HepG2 (cell line): ENCODE results near the gene TARS3. TPM values are rescaled to one million over a fixed set of nuclear protein-coding genes. Genes with fewer than 3 reads are reported as not detected.

Experiments
- ATAC-seq: fragments of 200-7000 bp; cut with Tn5 transposase; 3 replicates; pipeline ENCODE4 v1.9.1; 2020; ENCODE audit warnings: mild to moderate bottlenecking, moderate library complexity
- BruUV-seq: library from RNA; stranded (reverse); fragments of 400-500 nt; replicated peaks from 2 replicates; lab custom pipeline; 2021; lab: Mats Ljungman, UMichigan
- CTCF ChIA-PET: fragments of 300-600 bp; formaldehyde crosslinking; extraction: SDS; loops from one replicate; lab custom pipeline; 2021; ENCODE audit warnings: low total read pairs, inconsistent platforms, low intra/inter-chr PET ratio; lab: Yijun Ruan, JAX
- POLR2A ChIA-PET: fragments of 350-600 bp; sonication (Branson Sonifier 250); formaldehyde crosslinking; loops from one replicate; lab custom pipeline; 2020; ENCODE audit warnings: antibody characterized with exemption, inconsistent platforms; lab: Yijun Ruan, JAX
- DNase-seq: peaks from one replicate; pipeline ENCODE4 v3.0.0-alpha.2; 2015; ENCODE audit warnings: low spot score
- FAIRE-seq: peaks from 3 replicates; lab custom pipeline; 2011; peaks lifted over from hg19 to GRCh38; lab: Jason Lieb, UNC
- H2AFZ ChIP-seq: one replicate; pipeline ENCODE4 v1.6.1; 2011; ENCODE audit warnings: low read length, inconsistent platforms
- H3K27ac ChIP-seq: fragments of 300-600 bp; 3 replicates; pipeline ENCODE4 v1.8.0; 2011; ENCODE audit warnings: mixed run types, mild to moderate bottlenecking, mixed read lengths, low read length, inconsistent platforms; ENCODE audit not compliant: insufficient read depth; ENCODE audit errors: extremely low read length
- H3K27me3 ChIP-seq, 2 experiments: fragments of 200-600 bp in 1 of 2; 2 replicates in 1 of 2; 3 replicates in 1 of 2; pipeline versions ENCODE4 v1.6.0 to v1.8.0; 2011; ENCODE audit warnings: low read length in 2 of 2, mild to moderate bottlenecking in 2 of 2, moderate library complexity in 2 of 2, inconsistent platforms in 1 of 2; ENCODE audit not compliant: insufficient read depth in 2 of 2, control insufficient read depth in 1 of 2
- H3K36me3 ChIP-seq, 2 experiments: fragments of 200-600 bp in 1 of 2; replicated peaks in 1 of 2; 2 replicates in 1 of 2; 3 replicates in 1 of 2; pipeline versions ENCODE4 v1.5.1 to v1.8.0; 2011; ENCODE audit warnings: low read length in 2 of 2, inconsistent platforms in 1 of 2; ENCODE audit not compliant: insufficient read depth in 2 of 2, control insufficient read depth in 1 of 2
- H3K4me1 ChIP-seq: 2 replicates; pipeline ENCODE4 v1.5.1; 2012; ENCODE audit warnings: low read length, inconsistent platforms; ENCODE audit not compliant: insufficient read depth
- H3K4me2 ChIP-seq: 2 replicates; pipeline ENCODE4 v1.6.0; 2011; ENCODE audit warnings: low read depth, low read length, inconsistent platforms
- H3K4me3 ChIP-seq, 3 experiments: fragments of 200-600 bp in 1 of 3; sonication (generic), shearing (Covaris generic) in 1 of 3; replicated peaks in 1 of 3; 2 replicates each; pipeline ENCODE4 v1.5.1; 2011 to 2016; ENCODE audit warnings: low read length in 3 of 3, inconsistent platforms in 2 of 3, low read depth in 2 of 3, mild to moderate bottlenecking in 2 of 3, control low read depth in 1 of 3, mixed read lengths in 1 of 3; ENCODE audit not compliant: insufficient read depth in 1 of 3
- H3K79me2 ChIP-seq: one replicate; pipeline ENCODE4 v1.6.1; 2011; ENCODE audit warnings: low read length, inconsistent platforms; ENCODE audit not compliant: insufficient read depth
- H3K9ac ChIP-seq: 2 replicates; pipeline ENCODE4 v1.6.0; 2011; ENCODE audit warnings: mild to moderate bottlenecking, low read depth, low read length, inconsistent platforms; ENCODE audit not compliant: insufficient read depth
- H3K9me3 ChIP-seq: 2 replicates; pipeline ENCODE4 v1.5.1; 2012; ENCODE audit warnings: mild to moderate bottlenecking, low read length
- H4K20me1 ChIP-seq: 2 replicates; pipeline ENCODE4 v1.6.0; 2011; ENCODE audit warnings: inconsistent platforms, mild to moderate bottlenecking, low read length, moderate library complexity; ENCODE audit not compliant: insufficient read depth
- CCAR2 ChIP-seq: fragments of 200-400 bp; formaldehyde crosslinking; optimal IDR thresholded peaks from 2 replicates; pipeline ENCODE3; 2018; ENCODE audit warnings: low read depth, mild to moderate bottlenecking, low read length, moderate library complexity
- CENPBD1 ChIP-seq: sonication (generic); formaldehyde crosslinking; IDR thresholded peaks from 2 replicates; pipeline ENCODE4 v1.8.0; 2022; ENCODE audit warnings: missing genetic modification reagents, low read depth, mild to moderate bottlenecking, borderline replicate concordance
- CHD4 ChIP-seq: fragments of 200-600 bp; sonication (generic); IDR thresholded peaks from 2 replicates; pipeline ENCODE4 v1.7.0; 2017; ENCODE audit warnings: mild to moderate bottlenecking, low read length, borderline replicate concordance
- ETV6 ChIP-seq: sonication (generic); formaldehyde crosslinking; conservative IDR thresholded peaks from 2 replicates; pipeline ENCODE4 v1.4.0; 2020; ENCODE audit warnings: missing genetic modification reagents
- FOSL1 ChIP-seq: sonication (generic); formaldehyde crosslinking; IDR thresholded peaks from 2 replicates; pipeline ENCODE4 v1.9.0; 2021; ENCODE audit warnings: missing genetic modification reagents, borderline replicate concordance
- GATA4 ChIP-seq: sonication (generic); IDR thresholded peaks from 2 replicates; pipeline ENCODE4 v1.6.1; 2016; ENCODE audit warnings: antibody characterized with exemption, low read depth, borderline replicate concordance
- MEIS2 ChIP-seq: sonication (generic); formaldehyde crosslinking; IDR thresholded peaks from 2 replicates; pipeline ENCODE4 v1.9.0; 2021; ENCODE audit warnings: mild to moderate bottlenecking, missing genetic modification reagents
- RARA ChIP-seq: IDR thresholded peaks from 2 replicates; pipeline ENCODE4 v1.6.1; 2016; ENCODE audit warnings: missing genetic modification reagents, missing compliant biosample characterization
- SMYD3 ChIP-seq: sonication (generic); formaldehyde crosslinking; IDR thresholded peaks from 2 replicates; pipeline ENCODE4 v1.8.1; 2023; ENCODE audit warnings: mild to moderate bottlenecking, missing genetic modification reagents
- SRF ChIP-seq: IDR thresholded peaks from 2 replicates; pipeline ENCODE4 v1.6.1; 2011; ENCODE audit warnings: mild to moderate bottlenecking, low read depth, low read length, moderate library complexity
- TARDBP ChIP-seq: sonication (generic); formaldehyde crosslinking; IDR thresholded peaks from 2 replicates; pipeline ENCODE4 v1.8.0; 2022; ENCODE audit warnings: mild to moderate bottlenecking, missing genetic modification reagents
- TCF7 ChIP-seq: sonication (generic); IDR thresholded peaks from 2 replicates; pipeline ENCODE4 v1.6.1; 2016; ENCODE audit warnings: antibody characterized with exemption, low read depth
- TP53 ChIP-seq: sonication (generic); formaldehyde crosslinking; conservative IDR thresholded peaks from 2 replicates; pipeline ENCODE4 v1.4.0; 2020; ENCODE audit warnings: missing genetic modification reagents
- USF2 ChIP-seq, 2 experiments: sonication (generic) in 1 of 2; formaldehyde crosslinking in 1 of 2; IDR thresholded peaks; 2 replicates each; pipeline versions ENCODE4 v1.5.1 to v1.6.1; 2011 to 2020; ENCODE audit warnings: borderline replicate concordance in 1 of 2, low read depth in 1 of 2, low read length in 1 of 2, mild to moderate bottlenecking in 1 of 2, missing genetic modification reagents in 1 of 2, moderate library complexity in 1 of 2
- ZNF296 ChIP-seq: sonication (generic); formaldehyde crosslinking; conservative IDR thresholded peaks from 2 replicates; pipeline ENCODE4 v1.5.0; 2020; ENCODE audit warnings: mild to moderate bottlenecking, missing genetic modification reagents
- ZNF441 ChIP-seq: sonication (generic); formaldehyde crosslinking; IDR thresholded peaks from 2 replicates; pipeline ENCODE4 v1.7.0; 2021; ENCODE audit warnings: missing genetic modification reagents, borderline replicate concordance
- ZNF614 ChIP-seq: IDR thresholded peaks from 2 replicates; pipeline ENCODE4 v1.6.1; 2018; ENCODE audit warnings: missing biosample characterization, missing genetic modification reagents, inconsistent platforms, borderline replicate concordance
- ZNF615 ChIP-seq: sonication (generic); formaldehyde crosslinking; IDR thresholded peaks from 2 replicates; pipeline ENCODE4 v1.5.0; 2020; ENCODE audit warnings: mild to moderate bottlenecking, missing genetic modification reagents, borderline replicate concordance
- WGBS: methylation state at CpG from one replicate; pipeline ENCODE4 v1.1.6; 2017; ENCODE audit warnings: low lambda C conversion rate; 5-methylcytosine and 5-hydroxymethylcytosine counted together
- in situ Hi-C: cut with HindIII; loops from 2 replicates; pipeline ENCODE4 v1.10.0; 2017; ENCODE audit warnings: low pct_unique_long_range_greater_than_20kb; ENCODE audit not compliant: extremely low pct_ligation_motif_present
- intact Hi-C: fragments of 100-400 bp; cut with micrococcal nuclease; formaldehyde crosslinking; loops from one replicate; pipeline ENCODE4 v1.10.0; 2022; ENCODE audit not compliant: unreplicated experiment
- polyA plus RNA-seq, 8 experiments: library from polyadenylated mRNA; depleted of rRNA in 3 of 8; stranded (reverse) in 7 of 8; unstranded in 1 of 8; fragments of >200 nt; fragmentation: Illumina TruSeq in 4 of 8; extraction: Trizol in 4 of 8; gene quantifications; 2 replicates each; pipeline versions ENCODE4 v1.2.1 to v1.2.3, GENCODE V29; 2011 to 2016; ENCODE audit warnings: low read depth in 4 of 8, missing spikeins in 1 of 8, mixed read lengths in 1 of 8; ENCODE audit not compliant: insufficient read depth in 1 of 8
- total RNA-seq, 5 experiments: library from RNA; depleted of rRNA; stranded (reverse); fragments of >200 nt; fragmentation: Illumina TruSeq; extraction: Trizol; gene quantifications; 2 replicates each; pipeline ENCODE4 v1.2.3, GENCODE V29; 2016; ENCODE audit warnings: low read depth in 1 of 5

Gene TARS3
- total and polyA plus RNA-seq, 2 of the 13 experiments (the other 11 are each of a cell fraction or from before 2014, with no cell fraction given), result 4.1 to 11.7 TPM

- Histone ChIP-seq H3K4me1 (no peaks in the 10 kb centered on the region), H3K27ac (no peak overlapping the region), H3K36me3 (no peaks in the 10 kb centered on the region), H4K20me1 (no peaks in the 10 kb centered on the region), H3K9ac (no peak overlapping the region), H3K4me3 (no peak overlapping the region), H3K79me2 (no peaks in the 10 kb centered on the region), H3K9me3 (no peaks in the 10 kb centered on the region), H3K4me2 (no peak overlapping the region), H2AFZ (no peak overlapping the region), H3K27me3 (no peaks in the 10 kb centered on the region)
- DNase-seq, result no peak
- ChIA-PET CTCF (no interaction called here), POLR2A (no interaction called here)
- ATAC-seq, result no peak
- intact Hi-C loops, result no loop called here
- in situ Hi-C loops, result no loop called here
- TF ChIP-seq ZNF614 (CRISPR knock-in tag), result no peak
- TF ChIP-seq ETV6 (CRISPR knock-in tag), result no peak
- no peak for TF ChIP-seq TP53 (CRISPR knock-in tag)
- no peak for TF ChIP-seq CENPBD1 (CRISPR knock-in tag)
- no peak for TF ChIP-seq CCAR2
- TF ChIP-seq ZNF615 (CRISPR knock-in tag), result no peak
- no peak for TF ChIP-seq ZNF296 (CRISPR knock-in tag)
- no peak for TF ChIP-seq RARA (CRISPR knock-in tag)
- no peak for TF ChIP-seq TARDBP (CRISPR knock-in tag)
- no peak for TF ChIP-seq GATA4
- TF ChIP-seq SRF, result no peak
- no peak for TF ChIP-seq FOSL1 (CRISPR knock-in tag)
- TF ChIP-seq CHD4, result no peak
- no peak for TF ChIP-seq MEIS2 (CRISPR knock-in tag)
- TF ChIP-seq TCF7, result no peak
- no peak for TF ChIP-seq SMYD3 (CRISPR knock-in tag)
- TF ChIP-seq ZNF441 (CRISPR knock-in tag), result no peak
- no peak for TF ChIP-seq USF2 (IDR thresholded peaks at IDR 0.05; ENCODE audit: low read depth, low read length)
- no peak for TF ChIP-seq USF2 (CRISPR knock-in tag; IDR thresholded peaks at IDR 0.05; ENCODE audit: borderline replicate concordance)
- no TSS peak for BruUV-seq
- no peak for FAIRE-seq
- WGBS, result 43% methylated on average over 2 of the region's 2 CpGs
Observed at GRCh38 chr15:101733545-101733944, 9.3 kb upstream of the TARS3 start.
